ENCODE results near the gene SVOP.

SVOP gene

DNA sequence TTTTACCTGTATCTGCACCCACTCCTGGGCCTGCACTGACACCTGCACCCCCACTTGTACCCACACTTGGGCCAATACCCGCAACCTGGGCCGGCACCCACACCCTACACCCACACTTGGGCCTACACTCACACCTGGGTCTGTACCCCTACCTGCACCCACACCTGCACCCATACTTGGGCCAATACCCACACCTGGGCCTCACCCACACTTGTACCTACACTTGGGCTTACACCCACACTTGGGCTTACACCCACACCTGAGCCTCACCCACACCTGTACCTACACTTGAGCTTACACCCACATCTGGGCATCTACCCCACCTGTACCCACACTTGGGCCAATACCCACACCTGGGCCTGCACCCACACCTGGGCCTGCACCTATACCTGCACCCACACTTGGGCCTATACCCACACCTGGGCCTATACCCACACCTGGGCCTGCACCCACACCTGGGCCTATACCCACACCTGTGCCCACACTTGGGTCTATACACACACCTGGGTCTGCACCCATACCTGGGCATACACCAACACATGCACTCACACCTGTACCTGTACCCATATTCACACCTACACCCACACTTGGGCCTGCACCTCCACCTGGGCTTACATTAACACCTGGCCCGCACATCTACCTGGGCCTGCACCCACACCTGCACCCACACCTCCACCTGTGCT lies 101.8 kb downstream of the SVOP start:
- H3K36me3 ChIP-seq (ENCODE audit: insufficient read depth, low read length) = no peaks in the 10 kb centered on the region
- H3K27me3 ChIP-seq (ENCODE audit: control insufficient read depth in 1 of 2, insufficient read depth in 2 of 2, low read length in 2 of 2) = no peaks in the 10 kb centered on the region
- no peak overlapping the region for H3K9ac ChIP-seq (ENCODE audit: low read length)
- H3K4me3 ChIP-seq (ENCODE audit: low read depth in 1 of 2, low read length in 2 of 2) = no peak overlapping the region
- no peaks in the 10 kb centered on the region for H3K9me3 ChIP-seq (ENCODE audit: low read length)
- H3K4me1 ChIP-seq (ENCODE audit: insufficient read depth, low read length) = no peaks in the 10 kb centered on the region
- no peak overlapping the region for H3K27ac ChIP-seq (ENCODE audit: low read depth, low read length)

DNA sequence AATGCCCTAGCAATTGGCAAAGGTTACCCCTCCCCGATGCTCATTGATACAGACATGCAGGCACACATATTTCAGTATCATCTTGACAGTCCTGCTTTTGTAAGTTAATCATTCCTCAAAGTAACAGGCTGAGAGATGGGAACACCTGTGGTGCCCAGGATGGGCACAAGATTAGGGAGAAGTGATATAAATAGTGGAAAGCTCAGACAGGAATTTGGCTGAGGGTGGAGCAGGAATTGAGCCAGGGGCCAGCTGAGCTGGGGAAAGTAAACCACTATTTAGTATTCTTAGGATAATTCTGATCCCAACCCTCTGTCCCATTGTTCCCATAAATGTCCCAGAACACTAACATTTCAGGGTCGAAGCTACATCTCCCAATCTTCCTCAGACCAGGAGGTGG lies 102.7 kb downstream of the SVOP start:
- H3K4me3 ChIP-seq (ENCODE audit: low read depth in 1 of 2, low read length in 2 of 2) = no peak overlapping the region
- H3K27ac ChIP-seq (ENCODE audit: low read depth, low read length) = no peak overlapping the region
- no peaks in the 10 kb centered on the region for H3K4me1 ChIP-seq (ENCODE audit: insufficient read depth, low read length)
- H3K9ac ChIP-seq (ENCODE audit: low read length) = no peak overlapping the region
- no peaks in the 10 kb centered on the region for H3K9me3 ChIP-seq (ENCODE audit: low read length)
- no peaks in the 10 kb centered on the region for H3K36me3 ChIP-seq (ENCODE audit: insufficient read depth, low read length)
- no peaks in the 10 kb centered on the region for H3K27me3 ChIP-seq (ENCODE audit: control insufficient read depth in 1 of 2, insufficient read depth in 2 of 2, low read length in 2 of 2)

DNA sequence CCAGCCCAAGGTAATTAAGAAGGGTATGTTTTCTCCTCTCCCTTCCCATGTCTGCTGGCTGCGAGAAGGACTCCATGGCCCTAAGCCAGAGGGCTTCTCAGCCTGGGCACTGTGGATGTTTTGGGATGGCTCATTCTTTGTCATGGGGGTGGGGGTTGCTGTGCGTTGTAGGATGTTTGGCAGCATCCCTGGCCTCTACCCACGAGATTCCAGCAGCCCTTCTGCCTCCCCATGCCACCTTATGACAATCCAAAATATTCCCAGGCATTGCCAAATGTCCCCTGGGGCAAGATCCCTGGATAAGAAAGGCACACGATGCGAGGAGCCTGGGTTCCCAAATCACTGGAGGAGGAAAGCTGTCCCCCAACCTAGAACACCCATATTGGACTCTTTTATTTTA lies 104.5 kb downstream of the SVOP start:
- Histone ChIP-seq H3K9ac (ENCODE audit: low read length) (no peak overlapping the region), H3K27ac (ENCODE audit: low read depth, low read length) (no peak overlapping the region)

DNA sequence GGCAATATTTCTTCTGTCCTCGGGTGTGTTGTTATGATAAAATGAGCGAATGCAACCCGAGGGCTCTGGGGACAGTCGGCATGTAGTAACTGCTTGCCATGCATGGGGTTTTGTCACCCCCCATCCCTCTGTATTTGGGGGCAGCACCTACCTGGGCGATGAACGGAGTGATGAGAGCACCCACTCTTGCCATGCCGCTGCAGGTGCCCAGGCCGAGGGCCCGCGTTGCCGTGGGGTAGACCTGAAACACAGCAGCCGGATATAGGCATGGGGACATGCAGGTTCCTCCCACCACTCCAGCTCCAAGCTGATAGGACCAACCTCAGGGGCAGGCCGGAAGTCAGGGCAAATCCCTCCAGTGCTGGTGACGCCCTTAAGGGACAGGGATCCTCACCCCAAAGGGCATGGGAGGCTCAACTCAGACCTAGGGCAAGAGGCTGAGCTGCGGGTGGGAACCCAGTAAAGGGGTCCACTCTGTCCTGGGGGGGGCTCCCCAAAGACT lies 105.2 kb downstream of the SVOP start:
- Histone ChIP-seq H3K36me3 (ENCODE audit: insufficient read depth, low read length) (no peaks in the 10 kb centered on the region), H3K27ac (ENCODE audit: low read depth, low read length) (no peak overlapping the region), H3K4me3 (ENCODE audit: low read depth in 1 of 2, low read length in 2 of 2) (no peak overlapping the region), H3K4me1 (ENCODE audit: insufficient read depth, low read length) (no peaks in the 10 kb centered on the region), H3K9ac (ENCODE audit: low read length) (no peak overlapping the region), H3K27me3 (ENCODE audit: control insufficient read depth in 1 of 2, insufficient read depth in 2 of 2, low read length in 2 of 2) (no peaks in the 10 kb centered on the region), H3K9me3 (ENCODE audit: low read length) (no peaks in the 10 kb centered on the region)

More for the DNA sequence above, 104.5 kb downstream of the SVOP start:
- no peaks in the 10 kb centered on the region for H3K27me3 ChIP-seq (ENCODE audit: control insufficient read depth in 1 of 2, insufficient read depth in 2 of 2, low read length in 2 of 2)
- H3K36me3 ChIP-seq (ENCODE audit: insufficient read depth, low read length) = no peaks in the 10 kb centered on the region
- H3K4me3 ChIP-seq (ENCODE audit: low read depth in 1 of 2, low read length in 2 of 2) = no peak overlapping the region
- no peaks in the 10 kb centered on the region for H3K9me3 ChIP-seq (ENCODE audit: low read length)
- H3K4me1 ChIP-seq (ENCODE audit: insufficient read depth, low read length) = no peaks in the 10 kb centered on the region

DNA sequence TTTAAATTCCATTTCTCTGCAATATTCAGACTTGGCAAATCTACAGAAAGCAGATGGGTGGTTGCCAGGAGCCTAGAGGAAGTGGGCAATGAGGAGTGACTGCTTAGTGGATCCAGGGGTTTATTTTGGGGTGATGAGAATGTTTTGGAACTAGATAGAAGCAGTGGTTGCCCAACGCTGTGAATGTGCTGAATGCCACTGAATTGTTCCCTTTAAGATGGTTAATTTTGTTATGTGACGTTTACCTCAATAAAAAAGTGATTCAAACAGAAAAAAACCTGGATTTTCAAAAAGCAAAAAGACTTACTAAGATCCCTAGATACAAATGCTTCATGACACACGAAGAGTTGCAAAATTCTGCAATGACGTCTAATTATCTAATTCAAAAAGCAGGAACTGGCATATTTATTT lies 106.7 kb downstream of the SVOP start:
- Histone ChIP-seq H3K9me3 (ENCODE audit: low read length) (no peaks in the 10 kb centered on the region), H3K27me3 (ENCODE audit: control insufficient read depth in 1 of 2, insufficient read depth in 2 of 2, low read length in 2 of 2) (no peaks in the 10 kb centered on the region), H3K27ac (ENCODE audit: low read depth, low read length) (no peak overlapping the region), H3K36me3 (ENCODE audit: insufficient read depth, low read length) (no peaks in the 10 kb centered on the region), H3K9ac (ENCODE audit: low read length) (no peak overlapping the region), H3K4me1 (ENCODE audit: insufficient read depth, low read length) (no peaks in the 10 kb centered on the region), H3K4me3 (ENCODE audit: low read depth in 1 of 2, low read length in 2 of 2) (no peak overlapping the region)

DNA sequence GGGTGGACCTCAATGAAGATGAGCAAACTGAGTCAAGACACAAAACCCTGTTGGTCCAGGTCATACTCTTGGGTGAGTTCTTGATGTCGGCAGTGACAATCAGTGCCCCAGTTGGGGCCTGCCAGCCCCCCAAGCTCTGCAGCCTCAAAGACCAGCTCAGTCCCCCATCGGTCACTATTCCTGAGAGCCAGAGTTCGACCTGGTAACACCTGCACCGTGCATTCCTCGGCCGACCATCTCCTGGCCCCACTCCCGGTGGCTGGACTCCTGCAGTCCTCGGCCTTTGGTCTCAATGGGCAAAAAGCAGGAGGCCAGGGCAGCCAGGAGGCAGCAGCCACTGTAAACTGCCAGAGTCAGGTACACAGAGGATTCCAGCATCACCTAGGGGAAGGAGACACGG lies 108.5 kb downstream of the SVOP start:
- Histone ChIP-seq H3K27me3 (ENCODE audit: control insufficient read depth in 1 of 2, insufficient read depth in 2 of 2, low read length in 2 of 2) (no peaks in the 10 kb centered on the region), H3K9ac (ENCODE audit: low read length) (no peak overlapping the region), H3K9me3 (ENCODE audit: low read length) (no peaks in the 10 kb centered on the region), H3K4me3 (ENCODE audit: low read depth in 1 of 2, low read length in 2 of 2) (no peak overlapping the region), H3K27ac (ENCODE audit: low read depth, low read length) (no peak overlapping the region), H3K4me1 (ENCODE audit: insufficient read depth, low read length) (no peaks in the 10 kb centered on the region), H3K36me3 (ENCODE audit: insufficient read depth, low read length) (no peaks in the 10 kb centered on the region)

DNA sequence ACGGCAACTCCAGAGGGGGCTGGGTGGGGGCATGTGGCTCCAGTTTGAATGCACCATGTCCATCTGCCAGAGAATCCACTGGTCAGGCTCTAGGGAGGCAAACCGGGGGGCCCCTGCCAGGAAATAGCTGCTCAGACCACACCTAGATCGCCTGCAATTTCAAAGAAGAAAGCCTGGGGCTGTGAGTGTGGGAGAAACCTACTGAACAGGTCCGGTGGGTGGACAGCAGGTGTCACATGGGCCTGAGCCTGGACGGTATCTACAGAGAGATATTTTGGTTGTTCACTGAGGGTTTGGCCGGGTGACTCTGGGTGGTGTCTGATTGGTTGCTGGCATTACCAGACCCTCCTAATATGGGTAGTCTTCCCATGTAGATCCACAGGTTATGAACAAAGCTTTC lies 109.0 kb downstream of the SVOP start:
- Histone ChIP-seq H3K9ac (ENCODE audit: low read length) (no peak overlapping the region), H3K9me3 (ENCODE audit: low read length) (no peaks in the 10 kb centered on the region), H3K27me3 (ENCODE audit: control insufficient read depth in 1 of 2, insufficient read depth in 2 of 2, low read length in 2 of 2) (no peaks in the 10 kb centered on the region), H3K4me1 (ENCODE audit: insufficient read depth, low read length) (no peaks in the 10 kb centered on the region), H3K27ac (ENCODE audit: low read depth, low read length) (no peak overlapping the region), H3K4me3 (ENCODE audit: low read depth in 1 of 2, low read length in 2 of 2) (no peak overlapping the region), H3K36me3 (ENCODE audit: insufficient read depth, low read length) (no peaks in the 10 kb centered on the region)

DNA sequence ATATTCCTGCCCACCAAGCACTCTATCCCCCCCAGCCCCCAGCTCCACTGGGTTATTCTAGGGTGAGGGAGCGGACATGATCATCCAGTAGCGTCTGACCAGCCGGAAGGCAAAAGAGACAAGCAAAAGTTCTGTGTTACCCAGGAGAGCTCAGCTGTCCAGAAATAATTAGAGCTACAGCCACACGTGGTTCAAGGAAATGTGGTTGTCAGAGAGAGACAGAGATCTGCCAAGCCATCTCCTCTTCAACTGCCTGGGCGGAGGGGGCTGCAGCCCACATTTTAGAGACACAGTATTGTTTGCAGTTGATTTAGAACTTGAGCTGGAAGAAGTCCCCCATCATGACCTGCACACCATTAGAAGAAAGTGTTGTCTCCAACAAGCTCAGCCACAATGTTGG lies 110.5 kb downstream of the SVOP start:
- Histone ChIP-seq H3K4me1 (ENCODE audit: insufficient read depth, low read length) (no peaks in the 10 kb centered on the region), H3K9me3 (ENCODE audit: low read length) (no peaks in the 10 kb centered on the region), H3K4me3 (ENCODE audit: low read depth in 1 of 2, low read length in 2 of 2) (no peak overlapping the region)

DNA sequence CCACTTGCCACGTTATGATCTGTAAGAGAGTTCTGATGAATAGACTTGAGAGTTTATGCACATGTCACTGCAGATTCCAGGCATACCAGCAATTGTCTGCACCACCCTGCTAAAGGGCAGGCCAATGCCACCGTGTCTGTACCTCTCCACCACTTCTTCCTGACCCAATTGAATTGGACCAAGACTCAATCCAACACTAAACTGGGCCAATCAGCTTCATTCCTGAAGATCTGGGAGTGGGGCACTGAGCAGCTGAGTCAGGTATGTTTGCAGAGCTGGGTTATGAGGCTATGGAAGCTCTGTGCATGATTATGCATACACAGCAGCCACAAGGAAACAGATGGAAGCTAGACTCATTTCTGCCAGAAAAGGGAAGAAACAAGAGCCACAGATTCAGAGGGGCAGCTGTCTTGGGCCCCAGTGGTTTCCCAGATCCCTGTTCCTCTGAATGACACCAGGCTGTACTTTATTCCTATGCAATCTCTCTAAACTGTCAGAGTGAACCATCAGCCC lies 113.0 kb downstream of the SVOP start:
- Histone ChIP-seq H3K27ac (ENCODE audit: low read depth, low read length) (no peak overlapping the region), H3K36me3 (ENCODE audit: insufficient read depth, low read length) (no peaks in the 10 kb centered on the region), H3K9me3 (ENCODE audit: low read length) (no peaks in the 10 kb centered on the region), H3K27me3 (ENCODE audit: control insufficient read depth in 1 of 2, insufficient read depth in 2 of 2, low read length in 2 of 2) (no peaks in the 10 kb centered on the region), H3K4me3 (ENCODE audit: low read depth in 1 of 2, low read length in 2 of 2) (no peak overlapping the region), H3K4me1 (ENCODE audit: insufficient read depth, low read length) (no peaks in the 10 kb centered on the region), H3K9ac (ENCODE audit: low read length) (no peak overlapping the region)

More for the DNA sequence above, 110.5 kb downstream of the SVOP start:
- no peaks in the 10 kb centered on the region for H3K27me3 ChIP-seq (ENCODE audit: control insufficient read depth in 1 of 2, insufficient read depth in 2 of 2, low read length in 2 of 2)
- H3K9ac ChIP-seq (ENCODE audit: low read length) = no peak overlapping the region
- H3K27ac ChIP-seq (ENCODE audit: low read depth, low read length) = no peak overlapping the region
- no peaks in the 10 kb centered on the region for H3K36me3 ChIP-seq (ENCODE audit: insufficient read depth, low read length)

DNA sequence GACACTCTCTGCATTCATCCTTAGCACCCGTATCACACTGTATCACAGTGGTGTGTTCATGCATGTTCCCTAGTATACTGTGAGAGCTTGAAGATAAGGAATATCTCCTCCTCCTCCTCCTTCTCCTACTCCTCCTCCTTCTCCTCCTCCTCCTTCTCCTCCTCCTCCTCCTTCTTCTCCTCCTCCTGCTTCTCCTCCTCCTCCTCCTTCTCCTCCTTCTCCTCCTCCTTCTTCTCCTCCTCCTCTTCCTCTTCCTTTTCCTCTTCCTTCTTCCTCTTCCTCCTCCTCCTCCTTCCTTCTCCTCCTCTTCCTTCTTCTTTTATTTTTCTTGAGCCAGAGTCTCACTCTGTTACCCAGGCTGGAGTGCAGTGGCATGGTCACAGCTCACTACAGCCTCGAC lies 113.9 kb downstream of the SVOP start:
- no peak overlapping the region for H3K4me3 ChIP-seq (ENCODE audit: low read depth in 1 of 2, low read length in 2 of 2)
- no peaks in the 10 kb centered on the region for H3K27me3 ChIP-seq (ENCODE audit: control insufficient read depth in 1 of 2, insufficient read depth in 2 of 2, low read length in 2 of 2)
- H3K9ac ChIP-seq (ENCODE audit: low read length) = no peak overlapping the region
- no peak overlapping the region for H3K27ac ChIP-seq (ENCODE audit: low read depth, low read length)
- H3K36me3 ChIP-seq (ENCODE audit: insufficient read depth, low read length) = no peaks in the 10 kb centered on the region
- no peaks in the 10 kb centered on the region for H3K4me1 ChIP-seq (ENCODE audit: insufficient read depth, low read length)
- H3K9me3 ChIP-seq (ENCODE audit: low read length) = no peaks in the 10 kb centered on the region

DNA sequence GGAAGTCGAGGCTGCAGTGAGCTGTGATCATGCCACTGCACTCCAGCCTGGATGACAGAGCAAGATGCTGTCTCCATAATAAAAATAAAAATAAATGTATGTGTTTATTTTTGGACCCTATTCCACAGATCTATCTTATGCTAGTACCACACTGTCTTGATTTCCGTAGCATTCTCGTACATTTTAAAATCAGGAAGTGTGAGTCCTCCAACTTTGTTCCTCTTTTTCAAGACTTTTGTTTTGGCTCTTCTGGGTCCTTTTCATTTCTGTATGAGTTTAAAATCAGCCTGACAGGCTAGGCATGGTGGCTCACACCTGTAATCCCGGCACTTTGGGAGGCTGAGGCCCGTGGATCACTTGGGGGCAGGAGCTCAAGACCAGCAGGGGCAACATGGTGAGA lies 115.1 kb downstream of the SVOP start:
- H3K9ac ChIP-seq (ENCODE audit: low read length) = no peak overlapping the region
- H3K9me3 ChIP-seq (ENCODE audit: low read length) = no peaks in the 10 kb centered on the region
- no peak overlapping the region for H3K27ac ChIP-seq (ENCODE audit: low read depth, low read length)

DNA sequence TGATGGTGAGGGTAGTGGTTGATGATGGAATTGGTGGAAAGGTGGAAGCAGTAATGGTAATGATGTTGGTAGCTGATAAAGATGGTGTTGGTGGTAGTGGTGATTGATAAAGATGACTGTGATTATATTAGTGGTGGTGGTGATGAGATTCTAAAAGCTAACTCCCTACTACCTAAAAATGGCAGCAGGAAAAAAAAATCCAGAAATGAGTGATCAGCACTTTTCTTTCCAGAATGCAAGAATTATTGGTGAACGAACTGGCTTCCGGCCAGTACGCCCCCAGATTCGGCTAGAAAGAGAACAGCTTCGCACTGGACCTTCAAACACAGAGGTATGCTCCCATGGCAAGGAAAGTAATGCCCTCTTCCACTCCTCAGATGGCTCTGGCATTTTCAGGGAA lies 121.7 kb downstream of the SVOP start:
- Histone ChIP-seq H3K4me1 (ENCODE audit: insufficient read depth, low read length) (no peaks in the 10 kb centered on the region), H3K27me3 (ENCODE audit: control insufficient read depth in 1 of 2, insufficient read depth in 2 of 2, low read length in 2 of 2) (no peaks in the 10 kb centered on the region), H3K9me3 (ENCODE audit: low read length) (no peaks in the 10 kb centered on the region), H3K36me3 (ENCODE audit: insufficient read depth, low read length) (no peaks in the 10 kb centered on the region), H3K4me3 (ENCODE audit: low read depth in 1 of 2, low read length in 2 of 2) (no peak overlapping the region), H3K27ac (ENCODE audit: low read depth, low read length) (no peak overlapping the region), H3K9ac (ENCODE audit: low read length) (no peak overlapping the region)

More for the DNA sequence above, 115.1 kb downstream of the SVOP start:
- no peaks in the 10 kb centered on the region for H3K27me3 ChIP-seq (ENCODE audit: control insufficient read depth in 1 of 2, insufficient read depth in 2 of 2, low read length in 2 of 2)
- H3K4me3 ChIP-seq (ENCODE audit: low read depth in 1 of 2, low read length in 2 of 2) = no peak overlapping the region
- no peaks in the 10 kb centered on the region for H3K36me3 ChIP-seq (ENCODE audit: insufficient read depth, low read length)
- H3K4me1 ChIP-seq (ENCODE audit: insufficient read depth, low read length) = no peaks in the 10 kb centered on the region
